Upper lobe of right lung (tissue), 1 donor: Measurements from ENCODE around the gene SIVA1. TPM values are rescaled to one million over a fixed set of nuclear protein-coding genes. Genes with fewer than 3 reads are reported as not detected.

Experiments
- ATAC-seq: fragments of 200-7000 bp; cut with Tn5 transposase; one replicate; pipeline ENCODE4 v1.9.1; 2020; ENCODE audit warnings: mild to moderate bottlenecking, moderate library complexity
- DNase-seq: peaks from one replicate; pipeline ENCODE4 v3.0.0-alpha.2; 2020
- H3K27ac ChIP-seq: fragments of 200-600 bp; one replicate; pipeline ENCODE4 v1.8.0; 2022
- H3K27me3 ChIP-seq: fragments of 200-600 bp; one replicate; pipeline ENCODE4 v1.8.0; 2022; ENCODE audit warnings: mild to moderate bottlenecking
- H3K36me3 ChIP-seq: fragments of 200-600 bp; one replicate; pipeline ENCODE4 v1.8.0; 2022
- H3K4me1 ChIP-seq: fragments of 200-600 bp; one replicate; pipeline ENCODE4 v1.8.0; 2022
- H3K4me3 ChIP-seq: fragments of 200-600 bp; one replicate; pipeline ENCODE4 v1.8.0; 2022; ENCODE audit warnings: mild to moderate bottlenecking
- H3K9me3 ChIP-seq: fragments of 200-600 bp; one replicate; pipeline ENCODE4 v1.8.0; 2022
- CTCF ChIP-seq: fragments of 200-600 bp; IDR thresholded peaks from one replicate; pipeline ENCODE4 v1.8.0; 2022; ENCODE audit warnings: antibody characterized with exemption
- intact Hi-C: fragments of 100-400 bp; cut with DNase I; formaldehyde crosslinking; loops from one replicate; pipeline ENCODE4 v1.11.0; 2022
- total RNA-seq: library from RNA; stranded (reverse); fragmentation: NEBNext Ultra II Directional; extraction: Animal tissue kit (Norgen Biotek cat#: 25700); gene quantifications from one replicate; pipeline ENCODE4 v1.2.1, GENCODE V29; 2021
- donor health status: DM: no; HTN: yes; CAD: no; lungs with severe emphysema.

Gene SIVA1
- total RNA-seq, 1 donor from 2014 or later: 66.1 TPM

GRCh38 chr14:104794099-104794498 is 41.2 kb downstream of the SIVA1 start:
- peaks cover 52% of the 10 kb centered on the region for H3K4me1 ChIP-seq
- DNase-seq (peak; percentile 87), ATAC-seq (peak; percentile 29)
- intact Hi-C loops: no loop called here
- no peaks in the 10 kb centered on the region for H3K27me3 ChIP-seq
- peak overlapping the region; percentile 75 for H3K27ac ChIP-seq
- H3K9me3 ChIP-seq: no peaks in the 10 kb centered on the region
- peaks cover 28% of the 10 kb centered on the region for H3K36me3 ChIP-seq
- TF ChIP-seq CTCF: no peak
- H3K4me3 ChIP-seq: peak overlapping the region; percentile 79

DNA sequence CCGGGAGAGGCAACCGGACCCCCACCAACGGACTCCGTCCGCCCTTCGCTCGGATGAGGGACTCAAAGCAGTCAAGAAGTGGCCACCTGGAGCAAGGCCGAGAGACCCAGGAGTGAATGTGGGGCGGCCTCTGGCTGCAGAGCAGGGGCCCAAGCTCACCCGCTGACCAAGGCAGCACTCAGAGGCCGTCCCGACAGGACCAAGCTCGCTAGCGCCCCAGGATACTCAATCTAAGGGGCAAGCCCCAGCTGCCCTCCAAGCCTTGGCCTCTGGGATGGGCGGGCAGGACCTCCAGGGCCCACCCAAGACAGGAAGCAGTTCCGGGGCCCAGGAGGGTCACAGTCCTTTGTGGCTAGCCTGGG is 41.7 kb downstream of the SIVA1 start:
- TF ChIP-seq CTCF: no peak
- no peaks in the 10 kb centered on the region for H3K9me3 ChIP-seq
- H3K36me3 ChIP-seq: peaks cover 24% of the 10 kb centered on the region
- intact Hi-C loops: no loop called here
- H3K4me1 ChIP-seq: peaks cover 55% of the 10 kb centered on the region
- peak overlapping the region; percentile 75 for H3K27ac ChIP-seq
- DNase-seq (no peak), ATAC-seq (peak; percentile 1)
- peak overlapping the region; percentile 79 for H3K4me3 ChIP-seq
- H3K27me3 ChIP-seq: no peaks in the 10 kb centered on the region

DNA sequence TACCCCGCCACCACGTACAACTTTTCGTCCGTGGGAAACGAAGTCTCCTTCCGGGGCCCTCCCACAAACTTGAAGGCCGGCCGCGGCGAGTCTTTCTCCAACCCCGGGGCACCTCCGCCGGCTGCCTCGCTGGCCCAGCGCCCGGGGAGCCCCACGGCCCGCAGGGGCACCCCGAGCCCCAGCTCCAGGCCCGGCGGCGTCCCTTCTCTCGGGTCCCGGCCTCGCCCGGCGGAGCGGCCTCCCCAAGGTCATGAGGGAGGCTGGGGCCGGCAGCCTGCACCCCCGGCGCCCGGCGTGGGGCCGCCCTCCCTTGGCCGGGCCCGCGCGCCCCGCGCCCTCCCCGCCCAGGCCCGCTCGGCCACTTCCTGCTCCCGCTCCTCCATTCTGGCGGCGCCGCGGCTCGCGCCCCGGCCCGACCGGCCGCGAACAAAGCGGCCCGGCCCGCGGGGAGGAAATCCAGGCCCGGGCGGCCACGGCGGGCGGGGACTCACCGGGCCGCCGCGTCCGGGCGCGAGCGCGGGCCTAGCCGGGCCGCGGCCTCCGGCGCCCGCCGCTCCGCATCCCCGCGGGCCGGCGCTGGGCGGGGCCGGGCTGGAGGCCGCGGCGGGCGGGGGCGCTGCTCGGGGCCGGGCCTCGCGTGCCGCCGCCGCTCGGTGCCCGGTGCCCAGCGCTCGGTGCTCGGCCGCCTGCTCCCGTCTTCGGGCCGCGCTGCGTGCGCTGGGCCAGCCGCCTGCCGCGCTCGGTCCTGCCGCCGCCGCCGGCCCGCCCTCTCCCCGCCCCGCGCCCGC is 42.2 kb downstream of the SIVA1 start, which contains the start of gene AKT1:
AKT1 (minus strand) TSS at position 756 of the 788 bp plus-strand sequence. CDS start 3,105 bp downstream, outside the sequence.
- Histone ChIP-seq H3K4me1 (peaks cover 61% of the 10 kb centered on the region), H3K4me3 (peak within 1 kb of the TSS; percentile 79), H3K9me3 (no peaks in the 10 kb centered on the region), H3K27me3 (no peaks in the 10 kb centered on the region), H3K36me3 (peaks cover 18% of the 10 kb centered on the region), H3K27ac (peak within 1 kb of the TSS; percentile 86)
- no peak for TF ChIP-seq CTCF
- intact Hi-C loops: no loop called here
- DNase-seq (no peak), ATAC-seq (peak; percentile 9)

DNA sequence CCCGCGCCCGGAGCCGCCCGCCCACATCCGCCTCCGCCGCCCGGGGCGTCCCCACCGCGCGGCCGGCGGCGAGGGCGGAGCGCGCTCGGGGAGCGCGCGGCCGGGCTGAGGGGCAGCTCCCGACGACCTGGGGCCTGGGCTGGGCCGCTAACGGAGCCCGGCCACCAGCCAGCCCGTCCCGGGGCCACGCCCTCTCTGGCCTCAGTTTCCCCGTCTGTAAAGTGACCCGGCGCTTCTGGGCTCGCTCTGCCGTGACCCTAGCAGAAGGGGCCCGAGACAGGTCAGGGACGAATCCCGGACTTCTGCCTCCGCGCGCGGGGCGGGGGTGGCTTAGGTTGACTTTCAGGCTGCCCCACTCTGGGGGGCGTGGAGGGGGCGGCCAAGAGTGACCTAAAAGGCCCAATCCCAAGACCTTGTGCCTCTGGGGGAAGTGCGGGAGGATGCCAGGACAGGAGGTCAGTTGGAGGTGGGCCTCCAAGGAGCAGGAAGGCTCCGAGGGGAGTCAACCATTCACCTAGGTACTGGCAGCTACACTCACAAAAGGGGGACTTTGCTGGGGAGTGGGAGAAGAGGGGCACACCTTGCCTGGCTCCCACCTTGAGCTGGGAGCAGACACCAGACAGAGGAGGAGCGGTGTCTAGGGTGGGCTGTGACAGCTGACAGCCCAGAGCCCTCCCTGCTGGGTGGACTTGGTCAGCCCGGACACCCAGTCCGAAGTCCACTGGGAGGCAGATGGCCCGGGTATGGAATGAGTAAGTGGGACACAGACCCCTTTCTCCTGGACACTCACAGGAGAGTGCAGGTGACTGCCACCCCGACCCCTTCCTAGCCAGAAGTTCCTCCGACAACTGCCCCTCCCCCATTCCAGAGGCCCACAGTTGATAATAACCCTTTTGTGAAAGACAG is 43.1 kb downstream of the SIVA1 start:
- intact Hi-C loops: no loop called here

DNA sequence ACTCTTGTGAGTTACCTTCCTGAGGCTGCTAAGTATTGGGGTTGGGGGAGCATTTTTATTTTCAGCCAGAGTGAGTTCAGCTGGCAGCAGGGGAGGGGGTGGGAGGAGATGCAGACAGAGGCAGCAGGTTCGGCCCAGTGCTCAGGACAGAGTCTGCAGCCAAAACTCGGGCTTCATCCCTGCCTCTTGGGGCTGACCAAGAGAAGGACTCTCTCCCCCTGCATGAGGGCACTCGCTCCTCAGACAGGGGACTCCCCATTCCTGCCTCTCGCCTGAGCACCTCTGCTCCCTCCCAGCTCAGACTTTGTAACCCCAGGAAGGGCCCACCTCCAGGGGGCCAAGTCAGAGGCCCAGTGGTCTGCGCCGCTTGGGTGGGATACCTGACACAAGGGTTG is 43.7 kb downstream of the SIVA1 start:
- TF ChIP-seq CTCF: no peak
- H3K27ac ChIP-seq: peak overlapping the region; percentile 86
- H3K4me3 ChIP-seq: no peak overlapping the region
- ATAC-seq: no peak
- peaks cover 3% of the 10 kb centered on the region for H3K36me3 ChIP-seq
- intact Hi-C loops: no loop called here
- DNase-seq: no peak
- no peaks in the 10 kb centered on the region for H3K9me3 ChIP-seq
- peaks cover 62% of the 10 kb centered on the region for H3K4me1 ChIP-seq
- no peaks in the 10 kb centered on the region for H3K27me3 ChIP-seq

More for the DNA sequence above, 43.1 kb downstream of the SIVA1 start:
- DNase-seq (peak; percentile 83), ATAC-seq (peak; percentile 51)
- Histone ChIP-seq H3K36me3 (peaks cover 10% of the 10 kb centered on the region), H3K9me3 (no peaks in the 10 kb centered on the region), H3K4me3 (peak overlapping the region; percentile 53), H3K27me3 (no peaks in the 10 kb centered on the region), H3K4me1 (peaks cover 61% of the 10 kb centered on the region), H3K27ac (peak overlapping the region; percentile 86)
- TF ChIP-seq CTCF: no peak
